ENCODE data around the gene PRTN3. TPM values are rescaled to one million over a fixed set of nuclear protein-coding genes. Genes with fewer than 3 reads are reported as not detected.

PRTN3 gene
- total RNA-seq, 1 experiment from 2014 or later: not detected

DNA sequence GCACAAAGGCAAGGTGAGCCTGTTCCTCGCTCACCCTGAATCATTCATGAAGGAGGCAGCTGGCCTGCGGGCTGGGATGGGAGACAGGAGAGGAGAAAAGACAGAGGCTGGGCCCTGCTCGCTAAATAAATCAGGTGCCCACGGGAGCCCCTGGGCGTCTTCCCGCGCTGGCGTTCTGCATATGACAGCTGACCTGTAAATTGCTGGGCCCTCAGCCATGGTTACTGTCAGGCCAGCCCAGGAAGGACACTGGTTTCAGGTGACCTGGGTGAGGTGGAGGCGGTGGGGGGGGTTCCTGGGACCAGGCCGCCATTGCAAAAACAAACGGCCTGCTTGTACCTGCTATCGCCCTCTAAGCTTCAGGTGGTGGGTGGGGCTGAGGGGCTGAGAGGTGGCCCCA is 47.0 kb upstream of the PRTN3 start:
- Mint-ChIP-seq H3K4me1 (ENCODE audit: low read depth, unreplicated experiment) (no peaks in the 10 kb centered on the region), H3K36me3 (ENCODE audit: insufficient read depth, unreplicated experiment) (peaks cover 23% of the 10 kb centered on the region), H3K9me3 (ENCODE audit: low read depth, unreplicated experiment) (no peaks in the 10 kb centered on the region), H3K4me3 (ENCODE audit: low read depth, unreplicated experiment) (no peak overlapping the region), H3K27ac (ENCODE audit: unreplicated experiment) (no peak overlapping the region), H3K27me3 (ENCODE audit: unreplicated experiment) (no peaks in the 10 kb centered on the region)
- intact Hi-C loops (cut with micrococcal nuclease; ENCODE audit: unreplicated experiment): no loop called here
- CTCF ChIA-PET: no interaction called here
- DNase-seq: no peak
- TF ChIP-seq, protein P1, sequence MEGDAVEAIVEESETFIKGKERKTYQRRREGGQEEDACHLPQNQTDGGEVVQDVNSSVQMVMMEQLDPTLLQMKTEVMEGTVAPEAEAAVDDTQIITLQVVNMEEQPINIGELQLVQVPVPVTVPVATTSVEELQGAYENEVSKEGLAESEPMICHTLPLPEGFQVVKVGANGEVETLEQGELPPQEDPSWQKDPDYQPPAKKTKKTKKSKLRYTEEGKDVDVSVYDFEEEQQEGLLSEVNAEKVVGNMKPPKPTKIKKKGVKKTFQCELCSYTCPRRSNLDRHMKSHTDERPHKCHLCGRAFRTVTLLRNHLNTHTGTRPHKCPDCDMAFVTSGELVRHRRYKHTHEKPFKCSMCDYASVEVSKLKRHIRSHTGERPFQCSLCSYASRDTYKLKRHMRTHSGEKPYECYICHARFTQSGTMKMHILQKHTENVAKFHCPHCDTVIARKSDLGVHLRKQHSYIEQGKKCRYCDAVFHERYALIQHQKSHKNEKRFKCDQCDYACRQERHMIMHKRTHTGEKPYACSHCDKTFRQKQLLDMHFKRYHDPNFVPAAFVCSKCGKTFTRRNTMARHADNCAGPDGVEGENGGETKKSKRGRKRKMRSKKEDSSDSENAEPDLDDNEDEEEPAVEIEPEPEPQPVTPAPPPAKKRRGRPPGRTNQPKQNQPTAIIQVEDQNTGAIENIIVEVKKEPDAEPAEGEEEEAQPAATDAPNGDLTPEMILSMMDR (IDR thresholded peaks at IDR 0.05; ENCODE audit: unreplicated experiment): no peak
- BruUV-seq (replicated peaks): no TSS peak

DNA sequence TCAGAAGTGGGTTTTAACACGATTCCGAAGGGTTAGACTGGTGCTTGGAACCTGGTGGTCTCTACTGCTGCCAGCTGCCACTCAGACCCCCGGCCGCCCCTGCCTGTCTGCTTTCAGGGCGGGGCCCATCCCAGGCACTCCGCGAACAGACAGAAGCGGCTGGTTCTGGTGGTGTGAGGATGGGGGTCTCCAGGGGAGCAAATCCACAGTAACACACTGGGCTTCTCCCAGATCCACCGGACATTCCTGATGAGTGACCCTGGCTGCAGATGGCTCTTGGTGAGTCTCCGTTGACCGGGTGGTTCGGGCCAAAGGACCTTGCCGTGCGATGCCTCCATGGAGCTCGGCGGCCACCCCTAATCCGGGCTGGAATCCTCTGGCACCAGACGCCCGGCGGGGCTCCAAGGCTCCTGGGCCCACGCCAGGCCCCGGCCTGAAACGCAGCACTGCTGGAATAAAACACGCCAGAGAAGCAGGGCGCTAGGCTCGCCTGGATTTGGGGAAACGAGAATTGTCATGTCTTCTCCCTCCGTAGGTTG is 45.7 kb upstream of the PRTN3 start:
- H3K4me3 Mint-ChIP-seq (ENCODE audit: low read depth, unreplicated experiment): no peak overlapping the region
- TF ChIP-seq, protein P1 (IDR thresholded peaks at IDR 0.05; ENCODE audit: unreplicated experiment): no peak
- peaks cover 36% of the 10 kb centered on the region for H3K36me3 Mint-ChIP-seq (ENCODE audit: insufficient read depth, unreplicated experiment)
- no peak overlapping the region for H3K27ac Mint-ChIP-seq (ENCODE audit: unreplicated experiment)
- DNase-seq: no peak
- H3K27me3 Mint-ChIP-seq (ENCODE audit: unreplicated experiment): no peaks in the 10 kb centered on the region
- H3K4me1 Mint-ChIP-seq (ENCODE audit: low read depth, unreplicated experiment): peaks cover 6% of the 10 kb centered on the region
- CTCF ChIA-PET: no interaction called here
- no TSS peak for BruUV-seq (replicated peaks)
- intact Hi-C loops (cut with micrococcal nuclease; ENCODE audit: unreplicated experiment): no loop called here
- H3K9me3 Mint-ChIP-seq (ENCODE audit: low read depth, unreplicated experiment): no peaks in the 10 kb centered on the region

DNA sequence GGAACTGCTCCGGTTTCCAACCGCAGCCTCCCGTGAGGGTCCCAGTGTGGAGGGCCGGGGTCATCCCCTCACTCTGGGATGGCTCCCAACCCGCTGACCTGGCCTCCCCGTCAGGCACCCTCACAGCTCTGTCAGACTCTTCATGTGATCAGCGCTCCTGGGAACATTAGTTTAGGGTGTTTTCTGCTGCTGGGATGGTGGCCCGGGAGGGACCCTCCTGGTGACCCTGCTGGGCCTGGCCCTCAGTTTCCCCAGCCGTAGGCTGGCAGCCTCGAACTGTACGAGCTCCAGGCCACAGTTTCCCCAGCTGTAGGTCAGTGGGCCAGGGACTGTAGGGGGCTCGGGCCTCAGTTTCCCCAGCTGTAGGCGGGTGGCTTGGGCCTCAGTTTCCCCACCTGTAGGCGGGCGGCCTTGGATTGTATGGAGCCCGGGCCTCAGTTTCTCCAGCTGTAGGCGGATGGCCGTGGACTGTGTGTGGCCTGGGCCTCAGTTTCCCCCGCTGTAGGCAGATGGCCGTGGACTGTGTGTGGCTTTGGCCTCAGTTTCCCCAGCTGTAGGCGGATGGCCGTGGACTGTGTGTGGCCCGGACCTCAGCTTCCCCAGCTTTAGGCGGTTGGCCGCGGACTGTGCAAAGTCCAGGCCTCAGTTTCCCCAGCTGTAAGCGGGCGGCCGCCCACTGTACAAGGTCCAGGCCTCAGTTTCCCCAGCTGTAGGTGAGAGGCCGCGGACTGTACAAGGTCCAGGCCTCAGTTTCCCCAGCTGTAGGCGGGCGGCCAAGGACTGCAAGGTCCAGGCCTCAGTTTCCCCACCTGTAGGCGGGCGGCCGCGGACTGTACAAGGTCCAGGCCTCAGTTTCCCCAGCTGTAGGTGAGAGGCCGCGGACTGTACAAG is 44.9 kb upstream of the PRTN3 start:
- no peaks in the 10 kb centered on the region for H3K9me3 Mint-ChIP-seq (ENCODE audit: low read depth, unreplicated experiment)
- peaks cover 43% of the 10 kb centered on the region for H3K36me3 Mint-ChIP-seq (ENCODE audit: insufficient read depth, unreplicated experiment)
- H3K27me3 Mint-ChIP-seq (ENCODE audit: unreplicated experiment): no peaks in the 10 kb centered on the region
- intact Hi-C loops (cut with micrococcal nuclease; ENCODE audit: unreplicated experiment): no loop called here
- no peak overlapping the region for H3K27ac Mint-ChIP-seq (ENCODE audit: unreplicated experiment)
- no TSS peak for BruUV-seq (replicated peaks)
- no peak for DNase-seq
- H3K4me1 Mint-ChIP-seq (ENCODE audit: low read depth, unreplicated experiment): peaks cover 10% of the 10 kb centered on the region
- CTCF ChIA-PET: interaction anchor here (0.6 kb wide), 1 partner anchor 982 kb away, joined by 3 read pairs; no protein-coding TSS in a partner anchor
- peak overlapping the region; percentile 77 for H3K4me3 Mint-ChIP-seq (ENCODE audit: low read depth, unreplicated experiment)
- TF ChIP-seq, protein P1 (IDR thresholded peaks at IDR 0.05; ENCODE audit: unreplicated experiment): no peak

DNA sequence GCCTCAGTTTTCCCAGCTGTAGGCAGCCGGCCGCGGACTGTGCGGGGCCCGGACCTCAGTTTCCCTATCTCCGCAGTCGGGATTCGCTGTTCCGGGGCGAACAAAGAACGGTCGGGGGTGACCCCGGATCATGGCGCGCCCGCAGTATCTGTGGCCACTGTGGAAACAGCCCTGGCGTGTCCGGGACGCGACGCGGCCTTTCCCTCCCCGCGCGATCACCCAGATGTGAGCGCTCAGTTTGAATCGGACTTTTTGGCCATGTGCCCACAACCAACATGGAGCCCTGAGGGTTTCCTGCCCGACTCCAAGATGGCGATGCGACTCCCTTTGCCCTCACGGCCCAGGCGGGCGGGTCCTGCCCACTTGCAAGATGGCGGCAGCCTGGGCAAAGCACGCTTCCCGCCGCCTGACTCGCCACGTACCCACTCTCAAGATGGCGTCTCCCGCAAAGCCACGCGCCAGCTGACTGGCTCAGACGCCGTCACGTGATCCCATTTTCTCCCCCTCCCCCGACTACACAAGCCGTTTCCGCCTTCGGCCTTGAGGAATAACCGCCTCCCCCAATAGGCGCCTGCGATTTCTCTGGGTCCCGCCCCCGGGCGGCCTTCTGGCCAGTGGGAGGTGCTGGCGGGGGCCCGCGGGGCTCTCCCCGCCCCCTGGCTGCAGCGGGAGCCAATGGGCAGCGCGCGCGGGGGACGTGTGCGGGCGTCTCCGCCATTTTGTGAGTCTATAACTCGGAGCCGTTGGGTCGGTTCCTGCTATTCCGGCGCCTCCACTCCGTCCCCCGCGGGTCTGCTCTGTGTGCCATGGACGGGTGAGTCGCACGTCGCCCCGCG is 43.9 kb upstream of the PRTN3 start, which contains the start of gene PTBP1:
Gene PTBP1 (plus strand): TSS at position 761 of the 836 bp plus-strand sequence. CDS start 46 bp downstream, at position 807.
- Mint-ChIP-seq H3K27ac (ENCODE audit: unreplicated experiment) (peak within 1 kb of the TSS; percentile 94), H3K9me3 (ENCODE audit: low read depth, unreplicated experiment) (no peaks in the 10 kb centered on the region), H3K36me3 (ENCODE audit: insufficient read depth, unreplicated experiment) (peaks cover 53% of the 10 kb centered on the region), H3K4me1 (ENCODE audit: low read depth, unreplicated experiment) (peaks cover 10% of the 10 kb centered on the region), H3K27me3 (ENCODE audit: unreplicated experiment) (no peaks in the 10 kb centered on the region), H3K4me3 (ENCODE audit: low read depth, unreplicated experiment) (peak within 1 kb of the TSS; percentile 77)
- TF ChIP-seq, protein P1 (IDR thresholded peaks at IDR 0.05; ENCODE audit: unreplicated experiment): no peak
- intact Hi-C loops (cut with micrococcal nuclease; ENCODE audit: unreplicated experiment): no loop called here
- BruUV-seq (replicated peaks): no TSS peak
- peak; percentile 96 for DNase-seq
- CTCF ChIA-PET: interaction anchor here (0.6 kb wide), 1 partner anchor 981 kb away, joined by 3 read pairs; no protein-coding TSS in a partner anchor

Data from Calu3 (cell line).